GM12878 (cell line): ENCODE measurements around the gene TNF. TPM values are rescaled to one million over a fixed set of nuclear protein-coding genes. Genes with fewer than 3 reads are reported as not detected.

ENCODE experiments used
- ATAC-seq: fragments of 200-7000 bp; cut with Tn5 transposase; 3 replicates; pipeline ENCODE4 v1.9.1; 2020; ENCODE audit warnings: mild to moderate bottlenecking, moderate library complexity
- BruUV-seq: library from RNA; stranded (reverse); fragments of 400-500 nt; replicated peaks from 2 replicates; lab custom pipeline; 2021; lab: Mats Ljungman, UMichigan
- CTCF ChIA-PET: fragments of 300-600 bp; sonication (Branson Sonifier 250); formaldehyde crosslinking; extraction: SDS; loops from one replicate; lab custom pipeline; 2021; ENCODE audit warnings: inconsistent platforms; lab: Yijun Ruan, JAX
- POLR2A ChIA-PET: fragments of 350-600 bp; formaldehyde crosslinking; extraction: SDS; loops from one replicate; lab custom pipeline; 2021; ENCODE audit warnings: inconsistent platforms; lab: Charles Lee
- RAD21 ChIA-PET: fragments of 300-600 bp; sonication (Branson Sonifier 250); formaldehyde crosslinking; loops from one replicate; lab custom pipeline; 2023; ENCODE audit warnings: antibody characterized with exemption; ENCODE audit not compliant: unreplicated experiment; lab: Charles Lee
- SMC1A ChIA-PET: fragments of 300-600 bp; sonication (Branson Sonifier 250); formaldehyde crosslinking; loops from one replicate; lab custom pipeline; 2023; ENCODE audit not compliant: unreplicated experiment, uncharacterized antibody; lab: Charles Lee
- DNase-seq: peaks from one replicate; pipeline ENCODE4 v3.0.0-alpha.2; 2011; ENCODE audit warnings: low read depth, low spot score
- FAIRE-seq: peaks from 3 replicates; lab custom pipeline; 2011; peaks lifted over from hg19 to GRCh38; lab: Jason Lieb, UNC
- H2AFZ ChIP-seq: 2 replicates; pipeline ENCODE4 v1.6.0; 2011; ENCODE audit warnings: low read depth, low read length, control low read depth; ENCODE audit not compliant: control insufficient read depth
- H3K27ac ChIP-seq: 2 replicates; pipeline ENCODE4 v1.5.1; 2011; ENCODE audit warnings: control low read depth; ENCODE audit not compliant: control insufficient read depth, insufficient read depth
- H3K27me3 ChIP-seq, 2 experiments: replicated peaks in 1 of 2; 2 replicates each; pipeline versions ENCODE4 v1.6.0 to v1.6.1; 2011; ENCODE audit warnings: low read length in 1 of 2; ENCODE audit not compliant: control insufficient read depth in 2 of 2, insufficient read depth in 2 of 2
- H3K36me3 ChIP-seq, 2 experiments: 2 replicates each; pipeline ENCODE4 v1.5.1; 2011; ENCODE audit warnings: low read length in 1 of 2; ENCODE audit not compliant: control insufficient read depth in 2 of 2, insufficient read depth in 2 of 2
- H3K4me1 ChIP-seq: 2 replicates; pipeline ENCODE4 v1.6.1; 2011; ENCODE audit warnings: mild to moderate bottlenecking, low read length, moderate library complexity, mixed read lengths; ENCODE audit not compliant: control insufficient read depth, insufficient read depth
- H3K4me2 ChIP-seq: 2 replicates; pipeline ENCODE4 v1.6.0; 2011; ENCODE audit warnings: control low read depth; ENCODE audit not compliant: control insufficient read depth, insufficient read depth
- H3K4me3 ChIP-seq: fragments of 200-600 bp; sonication (generic); 2 replicates; pipeline ENCODE4 v1.5.1; 2016
- H3K79me2 ChIP-seq: 2 replicates; pipeline ENCODE4 v1.6.0; 2011; ENCODE audit warnings: low read length; ENCODE audit not compliant: control insufficient read depth, insufficient read depth
- H3K9ac ChIP-seq: 2 replicates; pipeline ENCODE4 v1.8.0; 2011; ENCODE audit warnings: low read length, control low read depth, mixed read lengths; ENCODE audit not compliant: control insufficient read depth, insufficient read depth
- H3K9me3 ChIP-seq: replicated peaks from 3 replicates; pipeline ENCODE4 v1.5.1; 2011; ENCODE audit warnings: mild to moderate bottlenecking, low read length; ENCODE audit not compliant: control insufficient read depth, insufficient read depth
- H4K20me1 ChIP-seq: 2 replicates; pipeline ENCODE4 v1.6.0; 2011; ENCODE audit not compliant: control insufficient read depth, insufficient read depth
- EED ChIP-seq: sonication (generic); IDR thresholded peaks from 2 replicates; pipeline ENCODE4 v1.6.1; 2016; ENCODE audit warnings: antibody characterized with exemption, low read depth
- GATAD2B ChIP-seq: fragments of 450-650 bp; conservative IDR thresholded peaks from 2 replicates; pipeline ENCODE4 v1.6.1; 2017; ENCODE audit warnings: low read depth, mild to moderate bottlenecking, moderate library complexity
- IKZF1 ChIP-seq: fragments of 450-650 bp; conservative IDR thresholded peaks from 2 replicates; pipeline ENCODE4 v1.6.1; 2017; ENCODE audit warnings: antibody characterized with exemption, mild to moderate bottlenecking
- NBN ChIP-seq: fragments of 450-650 bp; IDR thresholded peaks from 2 replicates; pipeline ENCODE4 v1.6.1; 2016
- NFXL1 ChIP-seq: fragments of 450-650 bp; IDR thresholded peaks from 2 replicates; pipeline ENCODE4 v1.6.1; 2017; ENCODE audit warnings: antibody characterized with exemption, mild to moderate bottlenecking, borderline replicate concordance
- TAF1 ChIP-seq: IDR thresholded peaks from 2 replicates; pipeline ENCODE4 v1.6.1; 2011; ENCODE audit warnings: mild to moderate bottlenecking, low read depth, low read length, borderline replicate concordance
- WGBS: methylation state at CpG from one replicate; pipeline ENCODE4 v1.1.6; 2016; ENCODE audit warnings: low lambda C conversion rate; ENCODE audit not compliant: insufficient replicate concordance, insufficient coverage; ENCODE audit errors: missing lambda C conversion rate; 5-methylcytosine and 5-hydroxymethylcytosine counted together
- in situ Hi-C: fragments of 300-500 bp; cut with MboI; formaldehyde crosslinking; loops from 9 replicates; pipeline ENCODE4 v1.14.3; 2018; ENCODE audit warnings: mixed read lengths
- intact Hi-C: fragments of 100-400 bp; cut with micrococcal nuclease; formaldehyde crosslinking; loops from one replicate; pipeline ENCODE4 v1.14.2; 2022; ENCODE audit not compliant: unreplicated experiment
- polyA plus RNA-seq, 11 experiments: library from polyadenylated mRNA; depleted of rRNA in 4 of 11; unstranded in 6 of 11; stranded (reverse) in 5 of 11; fragments of >200 nt; fragmentation: Nextera tagmentation in 4 of 11; fragmentation: Illumina TruSeq in 1 of 11; extraction: Ambion mirVana in 4 of 11; extraction: Trizol in 1 of 11; gene quantifications; 1 replicate in 1 of 11; 2 replicates in 10 of 11; pipeline versions ENCODE4 v1.2.1 to v1.2.3, GENCODE V29; 2011 to 2016; ENCODE audit warnings: inconsistent platforms in 2 of 11, missing spikeins in 2 of 11, low read depth in 1 of 11
- small RNA-seq: library from RNA; depleted of rRNA; stranded (forward); fragments of <200 nt; gene quantifications from one replicate; pipeline ENCODE3, GENCODE V24; 2014
- total RNA-seq, 4 experiments: library from RNA; depleted of rRNA in 3 of 4; stranded (reverse); fragments of >200 nt in 3 of 4; fragmentation: Illumina TruSeq in 1 of 4; extraction: Trizol in 1 of 4; gene quantifications; 2 replicates each; pipeline versions ENCODE4 v1.2.1 to v1.2.3, GENCODE V29; 2013 to 2021

TNF gene
- total and polyA plus RNA-seq, 10 of the 15 experiments (the other 5 are each of a cell fraction or from before 2014, with no cell fraction given): 18.0 to 94.8 (median 61.9) TPM

DNA sequence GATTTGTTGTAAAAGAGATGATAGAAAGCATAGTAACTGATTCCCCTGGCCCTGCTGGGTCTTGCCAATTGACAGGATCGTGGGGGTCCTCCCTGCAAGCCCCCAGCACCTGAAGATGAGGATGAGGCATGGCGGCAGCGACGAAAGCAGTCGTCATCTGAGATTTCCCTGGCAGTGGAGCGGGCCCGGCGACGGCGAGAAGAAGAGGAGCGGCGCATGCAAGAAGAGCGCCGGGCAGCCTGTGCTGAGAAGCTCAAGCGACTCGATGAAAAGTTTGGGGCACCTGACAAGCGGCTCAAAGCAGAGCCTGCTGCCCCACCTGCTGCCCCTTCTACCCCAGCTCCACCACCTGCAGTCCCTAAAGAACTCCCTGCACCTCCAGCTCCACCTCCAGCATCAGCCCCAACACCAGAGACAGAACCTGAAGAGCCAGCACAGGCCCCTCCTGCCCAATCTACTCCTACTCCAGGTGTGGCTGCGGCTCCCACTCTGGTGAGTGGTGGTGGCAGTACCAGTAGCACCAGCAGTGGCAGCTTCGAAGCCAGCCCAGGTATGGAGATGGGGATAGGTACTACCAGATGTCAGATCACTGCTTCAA, 52.4 kb downstream of the TNF start:
- WGBS: 98% methylated on average over 10 of the region's 19 CpGs
- no peak for ATAC-seq
- intact Hi-C loops: no loop called here
- H3K79me2 ChIP-seq: peaks cover 16% of the 10 kb centered on the region
- no peak for FAIRE-seq
- H3K4me1 ChIP-seq: no peaks in the 10 kb centered on the region; the same call in 1 of the 2 replicates
- no peak overlapping the region for H2AFZ ChIP-seq
- CTCF ChIA-PET: no interaction called here
- no peak overlapping the region for H3K4me3 ChIP-seq
- H3K27ac ChIP-seq: no peak overlapping the region
- RAD21 ChIA-PET: no interaction called here
- H4K20me1 ChIP-seq: no peaks in the 10 kb centered on the region
- no peaks in the 10 kb centered on the region for H3K27me3 ChIP-seq
- no peak overlapping the region for H3K9ac ChIP-seq
- H3K4me2 ChIP-seq: no peak overlapping the region
- DNase-seq: no peak
- POLR2A ChIA-PET: interaction anchor here (1.2 to 1.6 kb wide), 3 partner anchors 11 to 33 kb away, joined by 3 to 8 read pairs (median 3); partner anchors contain the start of gene C6orf47
- H3K9me3 ChIP-seq: no peaks in the 10 kb centered on the region
- BruUV-seq: no TSS peak
- TF ChIP-seq NBN (no peak), EED (no peak), NFXL1 (no peak), IKZF1 (no peak), GATAD2B (no peak), TAF1 (no peak)
- in situ Hi-C loops: no loop called here
- peaks cover 51 to 66% of the 10 kb centered on the region in 2 experiments for H3K36me3 ChIP-seq
- SMC1A ChIA-PET: interaction anchor here (1.3 kb wide), 1 partner anchor 24 kb away, joined by 9 read pairs; the partner anchor contains the start of gene BAG6

Small RNA genes lying within 50 kb of the gene (small RNA-seq; reads per million reads assigned to genes)
- gene SNORA38 (4.4 reads per million, percentile 86 among the genes with 10 or more reads in this experiment), gene SNORD117 (188 reads per million, percentile 99 among the genes with 10 or more reads in this experiment), gene SNORD84 (not detected), gene UQCRHP1 (not detected)

Other genes with a start within 250 kb of the TNF start
Only the 7 nearest of the 34 such genes appear.
- gene DDX39B, start 33.6 kb upstream of the TNF start, total RNA-seq (2014; rRNA removed): 542 and 564 TPM in 2 replicates
- 316 and 317 TPM in 2 replicates for gene DDX39B, start 33.6 kb upstream of the TNF start, total RNA-seq (2014; rRNA removed; fragmentation: Illumina TruSeq; extraction: Trizol)
- 337 and 345 TPM in 2 replicates for gene DDX39B, start 33.6 kb upstream of the TNF start, total RNA-seq (2021)
- gene DDX39B, start 33.6 kb upstream of the TNF start, polyA plus RNA-seq (2011; rRNA removed): 399 and 625 TPM in 2 replicates
- gene DDX39B, start 33.6 kb upstream of the TNF start, polyA plus RNA-seq (2014; fragmentation: Illumina TruSeq; extraction: Trizol): 379 and 384 TPM in 2 replicates
- 100 to 1,000 TPM; 271 to 277 TPM for gene DDX39B, start 33.6 kb upstream of the TNF start, polyA plus RNA-seq (2014; fragmentation: Nextera tagmentation; extraction: Ambion mirVana)
- 661 and 728 TPM in 2 replicates for gene DDX39B, start 33.6 kb upstream of the TNF start, polyA plus RNA-seq (2014; rRNA removed)
- gene DDX39B, start 33.6 kb upstream of the TNF start, polyA plus RNA-seq (2016; fragmentation: Nextera tagmentation; extraction: Ambion mirVana): 100 to 1,000 TPM; 275 to 296 TPM
- gene ATP6V1G2, start 29.0 kb upstream of the TNF start, total RNA-seq (2014; rRNA removed): 2.2 and 2.5 TPM in 2 replicates
- 2.7 and 2.9 TPM in 2 replicates for gene ATP6V1G2, start 29.0 kb upstream of the TNF start, total RNA-seq (2014; rRNA removed; fragmentation: Illumina TruSeq; extraction: Trizol)
- gene ATP6V1G2, start 29.0 kb upstream of the TNF start, total RNA-seq (2021): 2.5 and 3.5 TPM in 2 replicates
- gene ATP6V1G2, start 29.0 kb upstream of the TNF start, polyA plus RNA-seq (2011; rRNA removed): 8.9 and 11.1 TPM in 2 replicates
- gene ATP6V1G2, start 29.0 kb upstream of the TNF start, polyA plus RNA-seq (2014; fragmentation: Illumina TruSeq; extraction: Trizol): 4.3 and 4.9 TPM in 2 replicates
- gene ATP6V1G2, start 29.0 kb upstream of the TNF start, polyA plus RNA-seq (2014; fragmentation: Nextera tagmentation; extraction: Ambion mirVana): under 1 TPM; 0.45 to 0.58 TPM
- 2.6 and 3.5 TPM in 2 replicates for gene ATP6V1G2, start 29.0 kb upstream of the TNF start, polyA plus RNA-seq (2014; rRNA removed)
- gene ATP6V1G2, start 29.0 kb upstream of the TNF start, polyA plus RNA-seq (2016; fragmentation: Nextera tagmentation; extraction: Ambion mirVana): 1 to 10 TPM; 2.8 to 3.1 TPM
- 11.2 and 14.1 TPM in 2 replicates for gene NFKBIL1, start 28.0 kb upstream of the TNF start, total RNA-seq (2014; rRNA removed)
- gene NFKBIL1, start 28.0 kb upstream of the TNF start, total RNA-seq (2014; rRNA removed; fragmentation: Illumina TruSeq; extraction: Trizol): 5.3 and 5.4 TPM in 2 replicates
- 11.9 and 12.0 TPM in 2 replicates for gene NFKBIL1, start 28.0 kb upstream of the TNF start, total RNA-seq (2021)
- gene NFKBIL1, start 28.0 kb upstream of the TNF start, polyA plus RNA-seq (2011; rRNA removed): 3.1 and 5.9 TPM in 2 replicates
- gene NFKBIL1, start 28.0 kb upstream of the TNF start, polyA plus RNA-seq (2014; fragmentation: Illumina TruSeq; extraction: Trizol): 0.65 and 1.5 TPM in 2 replicates
- gene NFKBIL1, start 28.0 kb upstream of the TNF start, polyA plus RNA-seq (2014; fragmentation: Nextera tagmentation; extraction: Ambion mirVana): under 1 TPM; 0.19 to 0.64 TPM
- 13.9 and 15.1 TPM in 2 replicates for gene NFKBIL1, start 28.0 kb upstream of the TNF start, polyA plus RNA-seq (2014; rRNA removed)
- gene NFKBIL1, start 28.0 kb upstream of the TNF start, polyA plus RNA-seq (2016; fragmentation: Nextera tagmentation; extraction: Ambion mirVana): 10 to 100 TPM in 1 of 2 experiments, 1 to 10 TPM in 1; 8.2 to 11.1 TPM
- gene LTA, start 3.3 kb upstream of the TNF start, total RNA-seq (2014; rRNA removed): 50.0 and 50.2 TPM in 2 replicates
- 35.8 and 36.4 TPM in 2 replicates for gene LTA, start 3.3 kb upstream of the TNF start, total RNA-seq (2014; rRNA removed; fragmentation: Illumina TruSeq; extraction: Trizol)
- gene LTA, start 3.3 kb upstream of the TNF start, total RNA-seq (2021): 69.8 and 72.5 TPM in 2 replicates
- 10.6 and 27.5 TPM in 2 replicates for gene LTA, start 3.3 kb upstream of the TNF start, polyA plus RNA-seq (2011; rRNA removed)
- 84.7 and 94.0 TPM in 2 replicates for gene LTA, start 3.3 kb upstream of the TNF start, polyA plus RNA-seq (2014; fragmentation: Illumina TruSeq; extraction: Trizol)
- gene LTA, start 3.3 kb upstream of the TNF start, polyA plus RNA-seq (2014; fragmentation: Nextera tagmentation; extraction: Ambion mirVana): 100 to 1,000 TPM in 1 of 2 experiments, 10 to 100 TPM in 1; 87.8 to 100 TPM
- gene LTA, start 3.3 kb upstream of the TNF start, polyA plus RNA-seq (2014; rRNA removed): 40.8 and 46.9 TPM in 2 replicates
- 10 to 100 TPM; 80.3 to 88.3 TPM for gene LTA, start 3.3 kb upstream of the TNF start, polyA plus RNA-seq (2016; fragmentation: Nextera tagmentation; extraction: Ambion mirVana)
- gene LTB, start 6.9 kb downstream of the TNF start, total RNA-seq (2014; rRNA removed): 37.9 and 48.6 TPM in 2 replicates
- 22.6 and 23.3 TPM in 2 replicates for gene LTB, start 6.9 kb downstream of the TNF start, total RNA-seq (2014; rRNA removed; fragmentation: Illumina TruSeq; extraction: Trizol)
- 46.8 and 50.9 TPM in 2 replicates for gene LTB, start 6.9 kb downstream of the TNF start, total RNA-seq (2021)
- gene LTB, start 6.9 kb downstream of the TNF start, polyA plus RNA-seq (2011; rRNA removed): 3.2 and 4.9 TPM in 2 replicates
- gene LTB, start 6.9 kb downstream of the TNF start, polyA plus RNA-seq (2014; fragmentation: Illumina TruSeq; extraction: Trizol): 2.7 and 10.0 TPM in 2 replicates
- gene LTB, start 6.9 kb downstream of the TNF start, polyA plus RNA-seq (2014; fragmentation: Nextera tagmentation; extraction: Ambion mirVana): 1 to 10 TPM in 1 of 2 experiments, under 1 TPM in 1; 0.71 to 5.9 TPM
- gene LTB, start 6.9 kb downstream of the TNF start, polyA plus RNA-seq (2014; rRNA removed): 74.3 and 91.2 TPM in 2 replicates
- gene LTB, start 6.9 kb downstream of the TNF start, polyA plus RNA-seq (2016; fragmentation: Nextera tagmentation; extraction: Ambion mirVana): 10 to 100 TPM; 16.6 to 24.0 TPM
- gene LST1, start 10.7 kb downstream of the TNF start, total RNA-seq (2014; rRNA removed): 12.2 and 16.8 TPM in 2 replicates
- gene LST1, start 10.7 kb downstream of the TNF start, total RNA-seq (2014; rRNA removed; fragmentation: Illumina TruSeq; extraction: Trizol): 16.4 and 19.1 TPM in 2 replicates
- 16.5 and 20.6 TPM in 2 replicates for gene LST1, start 10.7 kb downstream of the TNF start, total RNA-seq (2021)
- 2.9 and 4.1 TPM in 2 replicates for gene LST1, start 10.7 kb downstream of the TNF start, polyA plus RNA-seq (2011; rRNA removed)
- gene LST1, start 10.7 kb downstream of the TNF start, polyA plus RNA-seq (2014; fragmentation: Illumina TruSeq; extraction: Trizol): 22.3 and 23.3 TPM in 2 replicates
- 10 to 100 TPM; 30.0 to 35.5 TPM for gene LST1, start 10.7 kb downstream of the TNF start, polyA plus RNA-seq (2014; fragmentation: Nextera tagmentation; extraction: Ambion mirVana)
- 21.2 and 26.3 TPM in 2 replicates for gene LST1, start 10.7 kb downstream of the TNF start, polyA plus RNA-seq (2014; rRNA removed)
- 10 to 100 TPM; 10.0 to 11.9 TPM for gene LST1, start 10.7 kb downstream of the TNF start, polyA plus RNA-seq (2016; fragmentation: Nextera tagmentation; extraction: Ambion mirVana)
- 11.2 and 13.1 TPM in 2 replicates for gene NCR3, start 17.4 kb downstream of the TNF start, total RNA-seq (2014; rRNA removed)
- 9.4 and 11.4 TPM in 2 replicates for gene NCR3, start 17.4 kb downstream of the TNF start, total RNA-seq (2014; rRNA removed; fragmentation: Illumina TruSeq; extraction: Trizol)
- 20.2 and 21.0 TPM in 2 replicates for gene NCR3, start 17.4 kb downstream of the TNF start, total RNA-seq (2021)
- 7.7 and 12.0 TPM in 2 replicates for gene NCR3, start 17.4 kb downstream of the TNF start, polyA plus RNA-seq (2011; rRNA removed)
- gene NCR3, start 17.4 kb downstream of the TNF start, polyA plus RNA-seq (2014; fragmentation: Illumina TruSeq; extraction: Trizol): 10.1 and 16.8 TPM in 2 replicates
- 10 to 100 TPM; 31.2 to 42.3 TPM for gene NCR3, start 17.4 kb downstream of the TNF start, polyA plus RNA-seq (2014; fragmentation: Nextera tagmentation; extraction: Ambion mirVana)
- 16.9 and 27.6 TPM in 2 replicates for gene NCR3, start 17.4 kb downstream of the TNF start, polyA plus RNA-seq (2014; rRNA removed)
- gene NCR3, start 17.4 kb downstream of the TNF start, polyA plus RNA-seq (2016; fragmentation: Nextera tagmentation; extraction: Ambion mirVana): 10 to 100 TPM in 1 of 2 experiments, 1 to 10 TPM in 1; 9.4 to 15.0 TPM